Transverse colon (tissue), 4 donors: ENCODE results near the gene CPVL. TPM values are rescaled to one million over a fixed set of nuclear protein-coding genes. Genes with fewer than 3 reads are reported as not detected.

ENCODE experiments used
- DNase-seq: peaks from one replicate; pipeline ENCODE4 v3.0.0-alpha.2; 2019
- H3K27ac ChIP-seq, 4 donors: fragments of 200-600 bp; sonication (generic); 2 replicates each; pipeline ENCODE4 v1.5.1; 2016 to 2018; ENCODE audit warnings: inconsistent platforms in 4 of 4
- H3K27me3 ChIP-seq: fragments of 200-600 bp; sonication (generic); 2 replicates; pipeline ENCODE4 v1.5.1; 2017; ENCODE audit warnings: inconsistent platforms
- H3K36me3 ChIP-seq, 4 donors: fragments of 200-600 bp; sonication (generic); 2 replicates each; pipeline ENCODE4 v1.5.1; 2017 to 2019; ENCODE audit warnings: inconsistent platforms in 4 of 4
- H3K4me1 ChIP-seq, 4 donors: fragments of 200-600 bp; sonication (generic); 2 replicates each; pipeline ENCODE4 v1.5.1; 2017 to 2020; ENCODE audit warnings: inconsistent platforms in 4 of 4
- H3K4me3 ChIP-seq, 4 donors: fragments of 200-600 bp; sonication (generic); 1 replicate in 1 of 4; 2 replicates in 3 of 4; pipeline versions ENCODE4 v1.5.1 to v1.6.1; 2017 to 2019; ENCODE audit warnings: inconsistent platforms in 4 of 4
- H3K9me3 ChIP-seq, 2 donors: fragments of 200-600 bp; sonication (generic); 2 replicates each; pipeline ENCODE4 v1.5.1; 2017 to 2019; ENCODE audit warnings: inconsistent platforms in 2 of 2
- EP300 ChIP-seq: sonication (generic); formaldehyde crosslinking; IDR thresholded peaks from one replicate; pipeline ENCODE4 v1.6.1; 2017; ENCODE audit warnings: antibody characterized with exemption, low read depth
- POLR2A ChIP-seq: fragments of 450-650 bp; IDR thresholded peaks from one replicate; pipeline ENCODE4 v1.6.1; 2016; ENCODE audit warnings: antibody characterized with exemption, mild to moderate bottlenecking, moderate library complexity
- POLR2AphosphoS5 ChIP-seq, 3 donors: sonication (generic); formaldehyde crosslinking; IDR thresholded peaks; one replicate each; pipeline ENCODE4 v1.6.1; 2016; ENCODE audit warnings: antibody characterized with exemption in 3 of 3
- whole genome bisulfite sequencing, 2 donors: methylation state at CpG; one replicate each; pipeline ENCODE4 v1.1.5; 2018; ENCODE audit warnings: low coverage in 1 of 2; 5-methylcytosine and 5-hydroxymethylcytosine counted together
- in situ Hi-C, 4 donors: fragments of 200-750 bp; cut with MboI; loops; one replicate each; pipeline versions ENCODE4 v1.15.0 to v1.15.1; 2017; ENCODE audit warnings: low sequenced_read_pairs in 3 of 4, low pct_ligation_motif_present in 1 of 4, low pct_unique_long_range_greater_than_20kb in 1 of 4
- intact Hi-C: fragments of 100-400 bp; cut with DNase I; formaldehyde crosslinking; loops from one replicate; pipeline ENCODE4 v1.15.1; 2023; ENCODE audit warnings: low total_unique reads
- total RNA-seq, 4 donors: library from RNA; depleted of rRNA; stranded (reverse); fragments of >200 nt; gene quantifications; one replicate each; pipeline ENCODE4 v1.1.0, GENCODE V29; 2016
- TF ChIP-seq, protein P1 (sequence below), 5 experiments: fragments of 200-600 bp in 3 of 5; fragments of 450-650 bp in 2 of 5; sonication (generic) in 3 of 5; IDR thresholded peaks; 1 replicate in 2 of 5; 2 replicates in 3 of 5; pipeline ENCODE4 v1.5.1; 2016 to 2017; ENCODE audit warnings: antibody characterized with exemption in 5 of 5, inconsistent platforms in 3 of 5, mild to moderate bottlenecking in 2 of 5, moderate library complexity in 1 of 5

The CPVL gene
- total RNA-seq, 4 donors from 2014 or later: 0.75 to 9.7 (median 4.8) TPM

GRCh38 chr7:28954471-28954870 is 191.9 kb downstream of the CPVL start:
- Histone ChIP-seq H3K4me3 (no peak overlapping the region), H3K27me3 (peaks cover 49% of the 10 kb centered on the region), H3K9me3 (no peaks in the 10 kb centered on the region), H3K4me1 (peaks cover 9 to 36% (median 31%) of the 10 kb centered on the region in 4 donors), H3K36me3 (no peaks in the 10 kb centered on the region), H3K27ac (peak overlapping the region in 2 of 4 donors; percentile 14)
- in situ Hi-C loops: no loop called here
- intact Hi-C loops: no loop called here
- TF ChIP-seq POLR2AphosphoS5 (IDR thresholded peaks at IDR 0.05): no peak
- TF ChIP-seq, protein P1, sequence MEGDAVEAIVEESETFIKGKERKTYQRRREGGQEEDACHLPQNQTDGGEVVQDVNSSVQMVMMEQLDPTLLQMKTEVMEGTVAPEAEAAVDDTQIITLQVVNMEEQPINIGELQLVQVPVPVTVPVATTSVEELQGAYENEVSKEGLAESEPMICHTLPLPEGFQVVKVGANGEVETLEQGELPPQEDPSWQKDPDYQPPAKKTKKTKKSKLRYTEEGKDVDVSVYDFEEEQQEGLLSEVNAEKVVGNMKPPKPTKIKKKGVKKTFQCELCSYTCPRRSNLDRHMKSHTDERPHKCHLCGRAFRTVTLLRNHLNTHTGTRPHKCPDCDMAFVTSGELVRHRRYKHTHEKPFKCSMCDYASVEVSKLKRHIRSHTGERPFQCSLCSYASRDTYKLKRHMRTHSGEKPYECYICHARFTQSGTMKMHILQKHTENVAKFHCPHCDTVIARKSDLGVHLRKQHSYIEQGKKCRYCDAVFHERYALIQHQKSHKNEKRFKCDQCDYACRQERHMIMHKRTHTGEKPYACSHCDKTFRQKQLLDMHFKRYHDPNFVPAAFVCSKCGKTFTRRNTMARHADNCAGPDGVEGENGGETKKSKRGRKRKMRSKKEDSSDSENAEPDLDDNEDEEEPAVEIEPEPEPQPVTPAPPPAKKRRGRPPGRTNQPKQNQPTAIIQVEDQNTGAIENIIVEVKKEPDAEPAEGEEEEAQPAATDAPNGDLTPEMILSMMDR (IDR thresholded peaks at IDR 0.05): no peak
- no peak for TF ChIP-seq EP300
- no peak for TF ChIP-seq POLR2A
- DNase-seq: no peak

- WGBS, 2 donors: 55 to 58% methylated on average over 3 to 4 of the region's 4 CpGs
- intact Hi-C loops: no loop called here
Measured at GRCh38 chr7:28953633-28954032, 192.7 kb downstream of the CPVL start.

More at GRCh38 chr7:28953633-28954032, 192.7 kb downstream of the CPVL start:
- Histone ChIP-seq H3K27ac (peak overlapping the region in 3 of 4 donors; percentile 3 to 14 (median 14)), H3K4me1 (peaks cover 9 to 36% (median 30%) of the 10 kb centered on the region in 4 donors), H3K9me3 (no peaks in the 10 kb centered on the region), H3K27me3 (peaks cover 42% of the 10 kb centered on the region), H3K36me3 (no peaks in the 10 kb centered on the region), H3K4me3 (no peak overlapping the region)
- TF ChIP-seq POLR2A: no peak
- TF ChIP-seq POLR2AphosphoS5 (IDR thresholded peaks at IDR 0.05): peak in 1 of 3 donors; percentile 36
- TF ChIP-seq, protein P1 (IDR thresholded peaks at IDR 0.05): no peak
- no peak for TF ChIP-seq EP300
- DNase-seq: no peak
- in situ Hi-C loops: no loop called here

Other genes starting within 250 kb of the CPVL start
- gene TRIL, start 188.2 kb downstream of the CPVL start, total RNA-seq: 1 to 10 TPM in 2 of 4 donors, under 1 TPM in 2; 0.79 to 3.0 (median 1.0) TPM
- 10 to 100 TPM in 3 of 4 donors, 1 to 10 TPM in 1; 5.6 to 36.7 (median 16.8) TPM for gene CHN2, start 48.2 kb upstream of the CPVL start, total RNA-seq